Aorta (tissue), 5 donors: ENCODE data around the gene GPD1. TPM values are rescaled to one million over a fixed set of nuclear protein-coding genes. Genes with fewer than 3 reads are reported as not detected.
A peak's percentile ranks its signal among the peaks of the same experiment; 100 is the strongest.

Experiments used
- ATAC-seq: fragments of 200-7000 bp; cut with Tn5 transposase; one replicate; pipeline ENCODE4 v1.9.1; 2022; ENCODE audit warnings: moderate library complexity; ENCODE audit not compliant: low FRiP score
- DNase-seq, 2 donors: peaks; one replicate each; pipeline ENCODE4 v3.0.0-alpha.2; 2020
- H3K27ac ChIP-seq, 2 donors: one replicate each; pipeline ENCODE4 v1.5.1; 2013; ENCODE audit warnings: low read length in 2 of 2, mild to moderate bottlenecking in 2 of 2, moderate library complexity in 2 of 2, control low read depth in 1 of 2, inconsistent platforms in 1 of 2, low read depth in 1 of 2
- H3K27me3 ChIP-seq, 2 donors: one replicate each; pipeline ENCODE4 v1.6.1; 2013; ENCODE audit warnings: control low read depth in 1 of 2, low read length in 1 of 2, mild to moderate bottlenecking in 1 of 2, moderate library complexity in 1 of 2; ENCODE audit not compliant: insufficient read depth in 2 of 2, control insufficient read depth in 1 of 2
- H3K36me3 ChIP-seq, 2 donors: one replicate each; pipeline ENCODE4 v1.6.1; 2013; ENCODE audit warnings: control low read depth in 1 of 2, low read length in 1 of 2, mild to moderate bottlenecking in 1 of 2; ENCODE audit not compliant: insufficient read depth in 2 of 2, control insufficient read depth in 1 of 2
- H3K4me1 ChIP-seq, 2 donors: one replicate each; pipeline ENCODE4 v1.6.1; 2013; ENCODE audit warnings: low read length in 2 of 2, control low read depth in 1 of 2, mild to moderate bottlenecking in 1 of 2, moderate library complexity in 1 of 2; ENCODE audit not compliant: insufficient read depth in 2 of 2, control insufficient read depth in 1 of 2
- H3K4me3 ChIP-seq, 2 donors: one replicate each; pipeline ENCODE4 v1.5.1; 2013; ENCODE audit warnings: low read length in 2 of 2, control low read depth in 1 of 2, mild to moderate bottlenecking in 1 of 2
- H3K9me3 ChIP-seq: one replicate; pipeline ENCODE4 v1.6.1; 2013; ENCODE audit warnings: mild to moderate bottlenecking, low read length; ENCODE audit not compliant: control insufficient read depth
- WGBS, 2 donors: extraction: QIAGEN DNeasy Blood & Tissue Kit; methylation state at CpG; one replicate each; pipeline ENCODE4 v1.1.7; 2013; 5-methylcytosine and 5-hydroxymethylcytosine counted together
- intact Hi-C, 2 donors: fragments of 100-400 bp; cut with DNase I; formaldehyde crosslinking; loops; one replicate each; pipeline versions ENCODE4 v1.14.2 to v1.15.0; 2022
- polyA plus RNA-seq, 2 donors: library from polyadenylated mRNA; stranded (reverse); fragments of 200-250 nt; gene quantifications; one replicate each; pipeline ENCODE4 v1.2.3, GENCODE V29; 2013
- total RNA-seq, 2 donors: library from RNA; stranded (reverse); fragmentation: NEBNext Ultra II Directional; extraction: Animal tissue kit (Norgen Biotek cat#: 25700); gene quantifications; one replicate each; pipeline ENCODE4 v1.2.1, GENCODE V29; 2021
- donor health status: healthy with polysubstance abuse.
- donor health status: Bipolar disorder and iron deficiency.
- donor health status: DM: no; HTN: no; CAD: no.
- donor health status: DM: no; HTN: no; CAD: no.
- donor health status: DM: yes; HTN: yes; CAD: no.

The GPD1 gene
- total and polyA plus RNA-seq, 4 donors = 0.61 to 24.8 (median 2.7) TPM

DNA sequence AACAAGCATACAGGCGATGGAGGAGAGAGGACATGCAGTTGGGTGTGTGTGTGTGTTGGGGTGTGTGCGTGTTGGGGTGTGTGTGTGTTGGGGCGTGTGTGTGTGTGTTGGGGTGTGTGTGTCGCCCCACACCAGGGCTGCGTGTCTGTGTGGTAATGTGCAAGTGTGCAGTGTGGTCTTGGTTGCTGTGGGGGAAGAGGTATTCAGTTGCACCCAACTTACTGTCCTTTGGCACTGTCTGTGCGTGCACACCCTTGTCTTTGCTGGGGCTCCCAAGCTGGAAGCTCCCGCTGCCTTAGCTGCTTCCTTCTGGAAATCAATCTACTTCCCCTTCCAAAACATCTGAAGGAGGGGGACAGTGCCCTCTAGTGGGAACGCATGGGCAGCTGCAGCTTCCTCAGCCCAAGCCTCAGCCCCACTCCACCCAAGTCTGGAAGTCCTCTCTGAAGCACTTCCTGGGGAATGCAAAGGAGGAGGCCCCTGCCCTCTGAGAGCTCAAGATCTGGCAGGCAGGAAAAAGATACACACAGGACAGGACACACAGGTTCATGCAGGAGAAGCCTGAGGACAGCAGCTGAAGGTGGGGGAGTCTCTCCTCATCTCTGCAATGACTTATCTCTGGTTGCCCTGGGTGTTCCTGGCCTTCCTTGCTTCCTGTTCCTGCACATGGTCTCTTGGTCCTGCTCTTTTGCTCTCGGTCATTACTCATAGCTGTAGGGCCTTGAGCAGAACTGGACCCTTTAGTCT, 33.3 kb upstream of the GPD1 start:
- DNase-seq = peak; percentile 89 to 91
- 35 to 40% methylated on average over 9 of the region's 9 CpGs for WGBS, 2 donors
- Histone ChIP-seq H3K36me3 (no peaks in the 10 kb centered on the region), H3K27me3 (no peaks in the 10 kb centered on the region), H3K27ac (no peak overlapping the region), H3K4me3 (no peak overlapping the region), H3K9me3 (no peaks in the 10 kb centered on the region), H3K4me1 (no peaks in the 10 kb centered on the region)
- intact Hi-C loops = loop anchor here (2.0 to 5.0 kb wide), 3 partner anchors 103 to 242 kb away; no protein-coding TSS in a partner anchor
- peak; percentile 84 for ATAC-seq

GRCh38 chr12:50072198-50072907, 31.5 kb upstream of the GPD1 start:
- DNase-seq = peak in 1 of 2 donors; percentile 42
- no peak for ATAC-seq
- Histone ChIP-seq H3K36me3 (no peaks in the 10 kb centered on the region), H3K27ac (no peak overlapping the region), H3K4me1 (no peaks in the 10 kb centered on the region), H3K9me3 (no peaks in the 10 kb centered on the region), H3K27me3 (no peaks in the 10 kb centered on the region), H3K4me3 (no peak overlapping the region)
- intact Hi-C loops = loop anchor here (5.0 kb wide), 2 partner anchors 105 to 240 kb away; no protein-coding TSS in a partner anchor
- 76 to 85% methylated on average over 9 to 10 of the region's 10 CpGs for WGBS, 2 donors

- Histone ChIP-seq H3K9me3 (no peaks in the 10 kb centered on the region), H3K36me3 (no peaks in the 10 kb centered on the region), H3K27me3 (no peaks in the 10 kb centered on the region), H3K4me3 (no peak overlapping the region), H3K4me1 (no peaks in the 10 kb centered on the region), H3K27ac (no peak overlapping the region)
- no peak for ATAC-seq
- peak in 1 of 2 donors; percentile 47 for DNase-seq
- intact Hi-C loops = loop anchor here (5.0 kb wide), 2 partner anchors 106 to 239 kb away; no protein-coding TSS in a partner anchor
- 83 to 87% methylated on average over 5 to 7 of the region's 7 CpGs for WGBS, 2 donors
Observed at GRCh38 chr12:50073206-50073605, 30.6 kb upstream of the GPD1 start.

DNA sequence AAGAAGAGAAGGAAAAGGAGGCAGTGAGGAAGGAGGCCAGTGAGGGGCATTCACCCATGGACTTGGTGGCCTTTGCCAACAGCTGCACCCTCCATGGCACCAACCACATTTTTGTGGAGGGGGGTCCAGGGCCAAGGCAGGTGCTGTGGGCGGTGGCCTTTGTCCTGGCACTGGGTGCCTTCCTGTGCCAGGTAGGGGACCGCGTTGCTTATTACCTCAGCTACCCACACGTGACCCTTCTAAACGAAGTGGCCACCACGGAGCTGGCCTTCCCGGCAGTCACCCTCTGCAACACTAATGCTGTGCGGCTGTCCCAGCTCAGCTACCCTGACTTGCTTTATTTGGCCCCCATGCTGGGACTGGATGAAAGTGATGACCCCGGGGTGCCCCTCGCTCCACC, 30.1 kb upstream of the GPD1 start:
- Histone ChIP-seq H3K4me1 (no peaks in the 10 kb centered on the region), H3K36me3 (no peaks in the 10 kb centered on the region), H3K9me3 (no peaks in the 10 kb centered on the region), H3K27me3 (no peaks in the 10 kb centered on the region), H3K27ac (no peak overlapping the region), H3K4me3 (no peak overlapping the region)
- 83 to 84% methylated on average over 10 of the region's 10 CpGs for WGBS, 2 donors
- ATAC-seq (no peak), DNase-seq (no peak)
- intact Hi-C loops = loop anchor here (2.0 to 5.0 kb wide), 3 partner anchors 103 to 239 kb away; no protein-coding TSS in a partner anchor

GRCh38 chr12:50074936-50075807, 28.6 kb upstream of the GPD1 start:
- H3K27ac ChIP-seq = no peak overlapping the region
- intact Hi-C loops = loop anchor here (2.0 to 5.0 kb wide), 4 partner anchors 102 to 237 kb away; no protein-coding TSS in a partner anchor
- H3K4me3 ChIP-seq = no peak overlapping the region
- peak; percentile 90 for ATAC-seq
- 2 to 5% methylated on average over 9 of the region's 9 CpGs for WGBS, 2 donors
- DNase-seq = peak; percentile 88 to 96
- no peaks in the 10 kb centered on the region for H3K9me3 ChIP-seq
- H3K27me3 ChIP-seq = no peaks in the 10 kb centered on the region
- no peaks in the 10 kb centered on the region for H3K4me1 ChIP-seq
- no peaks in the 10 kb centered on the region for H3K36me3 ChIP-seq

- intact Hi-C loops = loop anchor here (2.0 to 5.0 kb wide), 2 partner anchors 101 to 102 kb away; no protein-coding TSS in a partner anchor
- WGBS, 2 donors = 99 to 100% methylated on average over 1 of the region's 1 CpG
- Histone ChIP-seq H3K27me3 (no peaks in the 10 kb centered on the region), H3K27ac (no peak overlapping the region), H3K36me3 (no peaks in the 10 kb centered on the region), H3K4me3 (no peak overlapping the region), H3K9me3 (no peaks in the 10 kb centered on the region), H3K4me1 (no peaks in the 10 kb centered on the region)
- ATAC-seq (no peak), DNase-seq (peak in 1 of 2 donors; percentile 6)
Observed at GRCh38 chr12:50075808-50076170, 28.0 kb upstream of the GPD1 start.

- Histone ChIP-seq H3K27ac (no peak overlapping the region), H3K9me3 (no peaks in the 10 kb centered on the region)
- DNase-seq = peak in 1 of 2 donors; percentile 43
Observed at GRCh38 chr12:50077099-50077498, 26.7 kb upstream of the GPD1 start.

DNA sequence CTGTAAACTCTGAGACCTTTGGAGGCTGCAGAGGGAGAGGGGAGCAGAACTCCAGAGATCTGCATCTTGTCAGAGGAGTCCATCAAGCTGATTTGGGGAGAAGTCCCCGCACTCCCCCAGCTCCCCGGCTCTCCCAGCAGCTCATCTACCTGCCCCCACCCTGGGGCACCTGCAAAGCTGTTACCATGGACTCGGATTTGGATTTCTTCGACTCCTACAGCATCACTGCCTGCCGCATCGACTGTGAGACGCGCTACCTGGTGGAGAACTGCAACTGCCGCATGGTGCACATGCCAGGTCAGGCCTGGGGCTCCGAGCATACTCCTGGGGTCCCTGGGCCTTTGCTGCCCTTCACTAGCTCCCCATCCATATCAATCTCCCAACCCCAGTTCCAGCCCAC, 25.5 kb upstream of the GPD1 start:
- Histone ChIP-seq H3K4me3 (no peak overlapping the region), H3K36me3 (no peaks in the 10 kb centered on the region), H3K27me3 (no peaks in the 10 kb centered on the region), H3K4me1 (no peaks in the 10 kb centered on the region), H3K27ac (no peak overlapping the region), H3K9me3 (no peaks in the 10 kb centered on the region)
- WGBS, 2 donors = 97 to 98% methylated on average over 10 of the region's 10 CpGs
- no peak for ATAC-seq
- no peak for DNase-seq
- intact Hi-C loops = loop anchor here in 1 of 2 donors (5.0 kb wide), 1 partner anchor 99 kb away; no protein-coding TSS in a partner anchor

More at GRCh38 chr12:50077099-50077498, 26.7 kb upstream of the GPD1 start:
- intact Hi-C loops = loop anchor here in 1 of 2 donors (5.0 kb wide), 1 partner anchor 100 kb away; no protein-coding TSS in a partner anchor
- WGBS, 2 donors = 88 to 91% methylated on average over 12 of the region's 12 CpGs
- Histone ChIP-seq H3K4me1 (no peaks in the 10 kb centered on the region), H3K27me3 (no peaks in the 10 kb centered on the region), H3K4me3 (no peak overlapping the region), H3K36me3 (no peaks in the 10 kb centered on the region)
- no peak for ATAC-seq
